ENCODE results near the gene UNC5C. TPM values are rescaled to one million over a fixed set of nuclear protein-coding genes. Genes with fewer than 3 reads are reported as not detected.

Gene UNC5C
- total RNA-seq, 1 donor from 2014 or later, result 15.5 TPM

DNA sequence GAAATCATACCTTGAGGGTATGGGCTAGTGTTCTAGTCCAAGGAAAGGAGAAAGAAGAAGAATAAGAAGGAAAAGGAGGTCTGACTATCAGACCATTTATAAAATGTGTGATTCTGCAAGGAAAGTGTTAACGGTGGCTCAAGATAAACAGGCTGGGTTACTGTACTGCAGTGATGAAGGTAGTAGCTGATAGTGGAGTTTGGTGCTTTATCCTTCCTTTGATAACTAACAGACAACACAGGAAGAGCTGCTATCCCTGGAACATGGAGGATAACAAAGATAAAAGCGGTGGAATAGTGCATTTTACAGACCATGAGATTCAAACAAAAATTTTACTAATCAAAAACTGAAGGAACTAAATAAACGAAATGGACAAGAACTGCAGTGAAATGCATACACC is 2.6 kb downstream of the UNC5C start:
- no peaks in the 10 kb centered on the region for H3K9me3 Mint-ChIP-seq (ENCODE audit: low read depth)
- peaks cover 1% of the 10 kb centered on the region for H3K27me3 Mint-ChIP-seq (ENCODE audit: low read depth)
- peaks cover 64% of the 10 kb centered on the region for H3K4me1 Mint-ChIP-seq (ENCODE audit: low read depth)
- TF ChIP-seq, protein P1, sequence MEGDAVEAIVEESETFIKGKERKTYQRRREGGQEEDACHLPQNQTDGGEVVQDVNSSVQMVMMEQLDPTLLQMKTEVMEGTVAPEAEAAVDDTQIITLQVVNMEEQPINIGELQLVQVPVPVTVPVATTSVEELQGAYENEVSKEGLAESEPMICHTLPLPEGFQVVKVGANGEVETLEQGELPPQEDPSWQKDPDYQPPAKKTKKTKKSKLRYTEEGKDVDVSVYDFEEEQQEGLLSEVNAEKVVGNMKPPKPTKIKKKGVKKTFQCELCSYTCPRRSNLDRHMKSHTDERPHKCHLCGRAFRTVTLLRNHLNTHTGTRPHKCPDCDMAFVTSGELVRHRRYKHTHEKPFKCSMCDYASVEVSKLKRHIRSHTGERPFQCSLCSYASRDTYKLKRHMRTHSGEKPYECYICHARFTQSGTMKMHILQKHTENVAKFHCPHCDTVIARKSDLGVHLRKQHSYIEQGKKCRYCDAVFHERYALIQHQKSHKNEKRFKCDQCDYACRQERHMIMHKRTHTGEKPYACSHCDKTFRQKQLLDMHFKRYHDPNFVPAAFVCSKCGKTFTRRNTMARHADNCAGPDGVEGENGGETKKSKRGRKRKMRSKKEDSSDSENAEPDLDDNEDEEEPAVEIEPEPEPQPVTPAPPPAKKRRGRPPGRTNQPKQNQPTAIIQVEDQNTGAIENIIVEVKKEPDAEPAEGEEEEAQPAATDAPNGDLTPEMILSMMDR (IDR thresholded peaks at IDR 0.05), result no peak
- no peak for DNase-seq (ENCODE audit: low spot score)
- peaks cover 3% of the 10 kb centered on the region for H3K36me3 Mint-ChIP-seq (ENCODE audit: low read depth)
- peak overlapping the region; percentile 95 for H3K4me3 Mint-ChIP-seq (ENCODE audit: unreplicated experiment)
- peak overlapping the region; percentile 81 for H3K27ac Mint-ChIP-seq (ENCODE audit: unreplicated experiment)

DNA sequence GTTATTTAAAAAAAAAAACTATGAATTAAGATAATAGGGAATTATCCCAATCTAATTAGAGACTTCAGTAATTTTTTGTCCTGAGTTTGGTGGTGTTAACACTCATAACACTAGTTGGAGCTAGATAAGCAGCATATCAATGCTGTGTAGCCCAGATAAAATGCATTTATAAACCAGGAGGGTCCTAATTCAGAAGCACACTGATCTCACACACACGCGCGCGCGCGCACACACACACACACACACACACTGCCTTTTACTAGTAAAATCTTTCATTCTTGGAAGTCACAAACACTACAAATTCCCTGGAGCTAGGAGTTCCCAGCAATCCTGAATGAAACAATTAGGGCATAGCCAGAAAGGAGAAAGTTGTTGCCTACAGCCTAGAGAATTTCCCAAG is 3.2 kb downstream of the UNC5C start:
- Mint-ChIP-seq H3K9me3 (ENCODE audit: low read depth) (no peaks in the 10 kb centered on the region), H3K4me3 (ENCODE audit: unreplicated experiment) (peak overlapping the region; percentile 95), H3K27me3 (ENCODE audit: low read depth) (peaks cover 1% of the 10 kb centered on the region), H3K27ac (ENCODE audit: unreplicated experiment) (peak overlapping the region; percentile 81), H3K4me1 (ENCODE audit: low read depth) (peaks cover 63% of the 10 kb centered on the region), H3K36me3 (ENCODE audit: low read depth) (peaks cover 3% of the 10 kb centered on the region)
- TF ChIP-seq, protein P1 (IDR thresholded peaks at IDR 0.05), result no peak
- no peak for DNase-seq (ENCODE audit: low spot score)

DNA sequence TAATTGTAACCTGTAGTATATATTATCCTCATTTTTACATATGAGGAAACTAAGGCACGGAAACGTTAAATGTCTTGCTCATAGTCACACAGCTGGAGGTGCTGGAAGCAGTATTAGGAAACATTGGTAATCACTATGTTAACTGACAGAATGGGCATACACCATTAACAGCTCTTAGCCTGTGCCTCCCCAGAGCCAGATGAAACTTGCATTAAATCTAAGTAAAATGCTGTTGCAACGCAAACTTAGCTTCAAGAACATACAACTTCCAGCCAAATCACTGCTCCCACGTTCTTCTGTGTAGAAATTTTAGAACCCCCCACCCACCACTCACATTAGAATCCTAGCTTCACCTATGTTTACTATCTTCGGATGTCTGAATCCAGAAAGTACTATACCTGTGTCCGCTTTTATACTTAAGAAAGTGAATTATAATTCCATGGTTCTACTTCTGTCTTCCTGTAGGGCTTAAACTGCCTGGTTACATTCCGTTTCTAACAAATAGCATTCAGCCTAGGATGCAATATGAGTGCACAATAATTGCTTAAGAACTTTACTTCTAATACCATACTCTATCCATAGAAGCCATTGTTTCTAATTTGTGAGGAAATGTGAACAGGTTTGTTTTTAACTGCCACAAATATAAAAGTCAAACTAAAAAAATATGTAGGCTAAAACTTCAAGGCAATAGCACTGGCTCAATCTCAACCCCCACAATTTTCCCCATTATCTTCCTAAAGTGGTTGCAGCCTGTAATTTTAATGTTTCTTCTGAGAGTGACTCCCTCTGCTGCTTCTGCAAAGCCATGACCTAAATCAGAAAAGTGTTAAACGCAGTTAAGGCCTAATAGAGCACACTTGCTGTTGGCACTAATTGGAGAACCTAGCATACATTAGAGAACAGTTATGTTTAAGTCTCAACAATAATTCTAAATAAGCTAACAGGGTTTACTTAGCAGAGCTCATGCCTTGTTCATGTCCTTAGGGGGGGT is 4.4 kb downstream of the UNC5C start:
- H3K36me3 Mint-ChIP-seq (ENCODE audit: low read depth), result peaks cover 3% of the 10 kb centered on the region
- H3K27ac Mint-ChIP-seq (ENCODE audit: unreplicated experiment), result peak overlapping the region; percentile 75
- H3K27me3 Mint-ChIP-seq (ENCODE audit: low read depth), result no peaks in the 10 kb centered on the region
- H3K9me3 Mint-ChIP-seq (ENCODE audit: low read depth), result no peaks in the 10 kb centered on the region
- H3K4me1 Mint-ChIP-seq (ENCODE audit: low read depth), result peaks cover 64% of the 10 kb centered on the region
- no peak for DNase-seq (ENCODE audit: low spot score)
- TF ChIP-seq, protein P1 (IDR thresholded peaks at IDR 0.05), result peak; percentile 77
- peak overlapping the region; percentile 17 for H3K4me3 Mint-ChIP-seq (ENCODE audit: unreplicated experiment)

DNA sequence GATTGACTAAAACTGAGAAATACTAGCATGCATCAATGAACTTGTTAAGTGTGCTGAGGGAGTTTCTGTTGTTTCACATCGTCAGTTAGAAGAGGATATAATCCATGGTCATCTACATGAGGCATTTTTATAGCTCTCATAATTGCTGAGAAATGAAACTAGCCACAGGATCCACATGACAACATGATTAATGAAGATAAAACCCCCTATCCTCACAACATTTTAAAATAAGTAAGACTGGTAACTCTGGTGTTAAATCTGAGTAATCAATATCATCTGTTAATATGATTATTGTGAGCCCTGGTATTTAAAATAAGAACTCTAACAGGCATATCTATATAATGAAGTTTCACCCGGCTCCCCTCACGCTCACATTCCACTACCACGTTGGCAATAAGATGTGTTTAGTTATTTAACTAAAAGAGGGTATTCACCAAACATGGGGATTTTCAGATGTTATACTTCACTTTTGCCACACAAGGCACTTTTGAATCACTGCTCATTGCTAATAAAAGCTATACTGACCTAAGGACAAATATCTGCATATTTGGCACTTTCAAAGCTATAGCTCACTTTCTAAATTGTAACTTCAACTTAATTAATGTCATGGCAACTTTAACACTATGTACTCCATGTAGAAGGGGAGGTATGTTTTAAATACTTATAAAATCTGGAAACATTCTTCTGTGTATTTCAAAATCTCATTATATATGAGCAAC is 6.7 kb downstream of the UNC5C start:
- H3K4me3 Mint-ChIP-seq (ENCODE audit: unreplicated experiment), result peak overlapping the region; percentile 5
- no peaks in the 10 kb centered on the region for H3K27me3 Mint-ChIP-seq (ENCODE audit: low read depth)
- H3K36me3 Mint-ChIP-seq (ENCODE audit: low read depth), result peaks cover 3% of the 10 kb centered on the region
- DNase-seq (ENCODE audit: low spot score), result no peak
- H3K4me1 Mint-ChIP-seq (ENCODE audit: low read depth), result peaks cover 68% of the 10 kb centered on the region
- no peaks in the 10 kb centered on the region for H3K9me3 Mint-ChIP-seq (ENCODE audit: low read depth)
- TF ChIP-seq, protein P1 (IDR thresholded peaks at IDR 0.05), result no peak
- peak overlapping the region; percentile 71 for H3K27ac Mint-ChIP-seq (ENCODE audit: unreplicated experiment)

DNA sequence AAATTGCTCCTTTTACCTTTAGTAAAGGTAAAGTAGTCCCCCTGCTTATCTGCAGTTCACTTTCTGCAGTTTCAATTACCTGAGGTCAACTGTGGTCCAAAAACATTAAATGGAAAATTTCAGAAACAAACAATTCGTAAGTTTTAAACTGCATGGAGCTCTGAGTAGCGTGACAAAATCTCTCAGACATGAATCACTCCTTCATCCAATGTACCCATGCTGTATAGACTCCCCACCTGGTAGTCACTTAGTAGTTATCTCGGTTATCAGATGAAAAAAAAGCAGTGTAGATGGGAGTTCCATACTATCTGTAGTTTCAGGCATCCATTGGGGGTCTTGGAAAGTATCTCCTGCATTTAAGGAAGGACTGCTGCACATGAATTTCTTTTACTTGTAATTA is 7.7 kb downstream of the UNC5C start:
- Mint-ChIP-seq H3K4me3 (ENCODE audit: unreplicated experiment) (no peak overlapping the region), H3K4me1 (ENCODE audit: low read depth) (peaks cover 60% of the 10 kb centered on the region), H3K9me3 (ENCODE audit: low read depth) (no peaks in the 10 kb centered on the region), H3K27ac (ENCODE audit: unreplicated experiment) (peak overlapping the region; percentile 18), H3K36me3 (ENCODE audit: low read depth) (peaks cover 3% of the 10 kb centered on the region), H3K27me3 (ENCODE audit: low read depth) (no peaks in the 10 kb centered on the region)
- TF ChIP-seq, protein P1 (IDR thresholded peaks at IDR 0.05), result no peak
- DNase-seq (ENCODE audit: low spot score), result no peak
